ENCODE results near the gene NACC2. TPM values are rescaled to one million over a fixed set of nuclear protein-coding genes. Genes with fewer than 3 reads are reported as not detected.

NACC2 gene
- total RNA-seq, 1 experiment from 2014 or later = 62.0 TPM

- CTCF ChIA-PET = no interaction called here
- intact Hi-C loops (cut with micrococcal nuclease; ENCODE audit: unreplicated experiment) = no loop called here
Measured at GRCh38 chr9:136016572-136017288, 78.4 kb downstream of the NACC2 start.

More at GRCh38 chr9:136016572-136017288, 78.4 kb downstream of the NACC2 start:
- Histone ChIP-seq H3K36me3 (ENCODE audit: control insufficient read depth, insufficient read depth, low read length) (no peaks in the 10 kb centered on the region), H3K27ac (ENCODE audit: low read length) (no peak overlapping the region), H3K4me3 (ENCODE audit: low read depth in 2 of 2, low read length in 2 of 2) (no peak overlapping the region), H3K27me3 (ENCODE audit: control insufficient read depth, insufficient read depth, low read length) (no peaks in the 10 kb centered on the region), H3K4me1 (ENCODE audit: control insufficient read depth, insufficient read depth, low read length) (no peaks in the 10 kb centered on the region; the same call in 1 of the 2 replicates), H3K9me3 (ENCODE audit: control insufficient read depth, insufficient read depth, low read depth, low read length) (no peaks in the 10 kb centered on the region)
- BruUV-seq (replicated peaks) = no TSS peak
- TF ChIP-seq POLR2AphosphoS5 (IDR thresholded peaks at IDR 0.05; ENCODE audit: low read depth, low read length) = no peak
- no peak for TF ChIP-seq REST (IDR thresholded peaks at IDR 0.05; ENCODE audit: insufficient read depth in 1 of 2, low read depth in 2 of 2, low read length in 1 of 2)
- TF ChIP-seq SIN3A (IDR thresholded peaks at IDR 0.05; ENCODE audit: borderline replicate concordance, insufficient read depth, low read depth, low read length) = no peak
- TF ChIP-seq TCF7L2 (IDR thresholded peaks at IDR 0.05; ENCODE audit: low read depth, low read length) = no peak
- TF ChIP-seq CTCF (IDR thresholded peaks at IDR 0.05) = no peak
- DNase-seq (ENCODE audit: low read depth, low spot score) (no peak), ATAC-seq (peak; percentile 55)
- POLR2A ChIA-PET = no interaction called here
- in situ Hi-C loops (cut with HindIII; ENCODE audit: low pct_unique_long_range_greater_than_20kb, low sequenced_read_pairs) = no loop called here
